HG03108 (cell line): ENCODE results near the gene IMPA2.
"Not testable (repeated sequence)": the region's sequence is repeated elsewhere in the genome, so short reads cannot be mapped to it uniquely, and the experiment has no call there.

Source experiments
- ATAC-seq: cut with Tn5 transposase; IDR thresholded peaks from one replicate; pipeline ENCODE4 v1.9.1; 2021; ENCODE audit warnings: moderate library complexity; ENCODE audit not compliant: unreplicated experiment

Gene IMPA2

GRCh38 chr18:12067671-12068070, 86.4 kb downstream of the IMPA2 start:
- no peak for ATAC-seq

GRCh38 chr18:12068316-12068949, 87.1 kb downstream of the IMPA2 start:
- ATAC-seq: not testable (repeated sequence)

- no peak for ATAC-seq
Observed at GRCh38 chr18:12068950-12069320, 87.6 kb downstream of the IMPA2 start.

GRCh38 chr18:12071066-12071465, 89.8 kb downstream of the IMPA2 start:
- not testable (repeated sequence) for ATAC-seq

DNA sequence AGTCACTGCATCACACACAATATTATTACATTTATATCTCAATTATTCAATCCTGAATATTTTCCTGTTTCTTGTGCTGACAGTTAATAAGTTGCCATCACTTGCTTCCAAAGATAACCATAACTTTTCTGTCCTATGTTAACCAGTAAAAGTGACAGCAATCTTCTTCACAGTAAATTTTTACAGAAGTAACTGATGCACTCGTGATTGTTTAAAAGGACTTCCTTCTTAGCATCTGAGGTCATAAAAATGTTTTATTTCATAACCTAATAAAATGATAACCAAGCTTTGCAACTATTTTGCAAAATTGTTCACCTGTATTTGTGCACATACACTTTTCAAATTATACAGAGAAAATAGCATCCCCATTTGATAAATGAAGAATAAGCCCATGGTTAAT, 91.7 kb downstream of the IMPA2 start:
- ATAC-seq: no peak

GRCh38 chr18:12074736-12075135, 93.4 kb downstream of the IMPA2 start:
- ATAC-seq: no peak

DNA sequence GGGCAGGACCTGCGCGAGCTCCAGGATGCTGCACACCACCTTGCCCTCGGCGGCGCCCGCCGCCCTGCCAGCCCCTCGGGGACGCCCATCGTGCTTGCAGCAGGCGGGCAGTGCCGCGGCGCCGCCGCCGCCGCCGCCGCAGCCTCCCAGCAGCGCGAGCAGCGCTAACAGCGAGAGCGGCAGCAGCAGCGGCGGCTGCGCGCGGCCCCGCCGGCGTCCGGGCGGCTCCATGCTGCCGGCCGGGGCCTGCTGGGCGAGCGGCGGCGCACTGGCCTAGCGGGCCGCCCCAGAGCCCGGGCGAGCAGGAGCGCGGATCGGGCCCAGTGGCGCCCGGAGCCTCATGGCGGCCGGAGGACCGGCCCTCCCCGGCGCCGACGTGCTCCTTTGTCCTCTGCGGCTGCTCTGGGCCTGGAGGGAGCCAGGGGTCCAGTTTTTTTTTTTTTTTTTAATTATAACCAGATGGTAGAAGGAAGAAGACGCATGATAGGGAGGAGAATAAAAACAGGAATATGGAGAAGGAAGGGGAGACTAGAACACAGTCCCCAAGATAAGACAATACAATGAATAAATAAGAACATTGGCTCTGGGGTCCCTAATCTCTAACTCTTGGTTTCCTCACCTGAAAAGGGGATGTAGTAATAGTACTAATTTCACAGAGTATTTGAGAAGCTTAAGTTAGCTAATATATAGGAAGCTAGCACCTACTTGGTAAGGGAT, 95.3 kb downstream of the IMPA2 start:
- ATAC-seq: no peak

DNA sequence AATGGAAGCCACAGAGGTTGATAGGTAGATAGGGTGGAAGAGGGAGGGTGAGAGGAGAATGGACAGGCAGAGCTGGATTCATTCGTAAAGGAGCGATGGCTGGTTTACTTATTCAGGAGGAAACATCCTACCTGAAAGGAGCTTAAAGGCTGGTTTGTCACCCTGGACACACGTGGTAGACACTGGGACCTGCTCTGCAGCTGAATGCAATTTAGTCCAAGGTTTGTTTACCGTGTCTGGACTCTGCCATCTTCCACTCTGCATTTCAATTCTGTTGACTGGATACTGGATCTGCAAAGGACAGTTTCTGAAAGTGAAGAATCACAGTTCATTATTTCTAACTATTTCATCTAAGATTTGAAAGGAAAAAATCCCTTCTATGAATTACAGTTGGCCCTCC, 96.7 kb downstream of the IMPA2 start:
- ATAC-seq: not testable (repeated sequence)

DNA sequence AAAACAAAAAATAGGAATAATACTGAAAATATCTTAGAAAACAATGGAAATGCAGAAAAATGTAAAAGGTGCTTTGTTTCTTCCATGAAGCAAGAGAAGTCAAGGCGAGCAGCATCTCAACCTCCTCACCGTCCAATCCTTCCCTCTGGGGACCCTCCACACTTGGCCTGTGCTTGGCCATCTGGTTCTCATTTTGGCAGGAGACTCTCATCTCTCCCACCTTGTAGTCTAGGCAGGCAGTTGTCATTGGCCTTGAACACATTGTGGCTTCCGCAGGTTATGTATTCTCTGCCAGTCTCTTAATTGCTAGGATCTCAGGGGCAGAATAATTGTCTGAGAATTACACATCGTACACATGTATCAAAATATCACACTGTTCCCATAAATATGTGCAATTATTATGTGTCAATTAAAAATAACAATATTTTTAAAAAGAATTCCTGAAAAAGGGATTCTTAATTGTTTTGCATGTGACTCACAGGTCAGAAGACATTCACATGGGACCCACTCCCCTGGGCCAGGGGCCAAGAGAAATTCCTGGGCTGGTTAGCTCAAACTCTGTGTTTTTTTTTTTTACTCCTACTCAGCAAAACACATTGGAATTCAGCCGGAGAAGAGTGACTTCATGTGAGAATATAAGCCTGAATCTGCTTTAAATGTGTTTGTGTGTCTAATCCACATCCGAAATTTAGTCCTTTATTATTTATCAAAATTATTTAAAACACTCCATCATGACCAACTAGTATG, 98.4 kb downstream of the IMPA2 start:
- no peak for ATAC-seq
